HEK293T (cell line): Measurements from ENCODE around the gene CDH5.

Source experiments
- ARNT ChIP-seq: fragments of 450-650 bp; IDR thresholded peaks from 2 replicates; pipeline ENCODE4 v1.6.1; 2017; ENCODE audit warnings: mild to moderate bottlenecking
- BHLHE40 ChIP-seq: fragments of 450-650 bp; IDR thresholded peaks from 2 replicates; pipeline ENCODE4 v1.6.1; 2016; ENCODE audit warnings: mild to moderate bottlenecking, moderate library complexity, borderline replicate concordance
- CTBP1 ChIP-seq: fragments of 450-650 bp; IDR thresholded peaks from 2 replicates; pipeline ENCODE4 v1.6.1; 2016; ENCODE audit warnings: borderline replicate concordance
- FOXA1 ChIP-seq: fragments of 450-650 bp; IDR thresholded peaks from 2 replicates; pipeline ENCODE4 v1.6.1; 2016; ENCODE audit warnings: mild to moderate bottlenecking
- FOXM1 ChIP-seq: fragments of 450-650 bp; IDR thresholded peaks from 2 replicates; pipeline ENCODE4 v1.6.1; 2017; ENCODE audit warnings: mild to moderate bottlenecking, borderline replicate concordance
- L3MBTL2 ChIP-seq: fragments of 450-650 bp; conservative IDR thresholded peaks from 2 replicates; pipeline ENCODE4 v1.6.1; 2016; ENCODE audit warnings: mild to moderate bottlenecking
- LEF1 ChIP-seq: fragments of 450-650 bp; IDR thresholded peaks from 2 replicates; pipeline ENCODE4 v1.6.1; 2017; ENCODE audit warnings: mild to moderate bottlenecking, borderline replicate concordance
- NFRKB ChIP-seq: fragments of 450-650 bp; IDR thresholded peaks from 2 replicates; pipeline ENCODE4 v1.6.1; 2016; ENCODE audit warnings: mild to moderate bottlenecking, moderate library complexity
- SP1 ChIP-seq: fragments of 450-650 bp; IDR thresholded peaks from 2 replicates; pipeline ENCODE4 v1.6.1; 2017
- TARDBP ChIP-seq: fragments of 450-650 bp; IDR thresholded peaks from 2 replicates; pipeline ENCODE4 v1.6.1; 2016
- ZNF384 ChIP-seq: fragments of 450-650 bp; IDR thresholded peaks from 2 replicates; pipeline ENCODE4 v1.6.1; 2016

DNA sequence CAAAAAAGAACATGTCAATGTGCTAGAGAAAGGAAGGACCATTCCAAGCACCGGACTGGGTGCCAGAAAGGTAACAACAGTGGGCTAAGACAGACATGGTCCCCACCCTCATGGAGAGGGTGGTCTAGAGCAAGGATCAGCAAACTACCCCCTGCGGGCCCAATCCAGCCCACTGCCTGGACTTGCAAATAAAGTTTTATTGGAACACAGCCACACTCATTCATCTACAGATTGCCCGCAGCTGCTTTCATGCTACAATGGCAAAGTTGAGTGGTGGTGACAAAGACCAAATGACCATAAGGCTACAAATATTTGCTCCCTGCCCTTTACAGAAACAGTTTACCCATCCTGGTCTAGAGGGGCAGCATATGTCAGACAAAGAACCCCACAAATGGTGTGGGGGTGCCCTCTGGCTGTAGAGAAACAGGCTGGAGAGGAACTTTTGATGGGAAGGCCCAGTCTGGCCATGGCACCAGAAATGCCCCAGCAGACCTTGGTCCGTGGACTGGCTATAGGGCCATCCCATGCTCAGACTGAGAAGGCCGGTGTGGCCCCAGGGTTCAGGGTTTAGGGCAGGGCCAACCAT lies 15.2 kb downstream of the CDH5 start:
- TF ChIP-seq TARDBP (no peak), FOXM1 (no peak), ZNF384 (no peak), ARNT (no peak), BHLHE40 (no peak), CTBP1 (no peak), NFRKB (no peak), SP1 (no peak), L3MBTL2 (no peak), FOXA1 (no peak), LEF1 (no peak)
